A549 (cell line): ENCODE measurements around the gene MON1B. TPM values are rescaled to one million over a fixed set of nuclear protein-coding genes. Genes with fewer than 3 reads are reported as not detected.
"Not testable (repeated sequence)": the region's sequence is repeated elsewhere in the genome, so short reads cannot be mapped to it uniquely, and the experiment has no call there.

Source experiments
- ATAC-seq, 2 experiments: fragments of 200-7000 bp in 1 of 2; fragments of >200 bp in 1 of 2; cut with Nextera tagmentation in 1 of 2; cut with Tn5 transposase in 1 of 2; 3 replicates each; pipeline versions ENCODE4 v1.8.0 to v1.9.1; 2018 to 2020; ENCODE audit warnings: mild to moderate bottlenecking in 1 of 2, moderate library complexity in 1 of 2
- CTCF ChIA-PET: fragments of 300-600 bp; sonication (Branson Sonifier 250); formaldehyde crosslinking; extraction: SDS; loops from one replicate; lab custom pipeline; 2021; ENCODE audit warnings: antibody characterized with exemption, inconsistent platforms; lab: Yijun Ruan, JAX
- POLR2A ChIA-PET: fragments of 350-600 bp; formaldehyde crosslinking; extraction: SDS; loops from one replicate; lab custom pipeline; 2021; ENCODE audit warnings: antibody characterized with exemption, inconsistent platforms; lab: Yijun Ruan, JAX
- DNase-seq, 2 experiments: peaks; one replicate each; pipeline versions ENCODE4 v3.0.0 to v3.0.0-alpha.2; 2011 to 2016; ENCODE audit warnings: low read depth in 1 of 2, low spot score in 1 of 2
- FAIRE-seq: peaks from 2 replicates; lab custom pipeline; 2011; peaks lifted over from hg19 to GRCh38; lab: Jason Lieb, UNC
- H3K27ac ChIP-seq, 2 experiments: fragments of >200 bp; sonication (Bioruptor Twin); formaldehyde crosslinking; 3 replicates each; pipeline ENCODE4 v1.5.1; 2016 to 2017
- H3K4me1 ChIP-seq: fragments of >200 bp; sonication (Bioruptor Twin); formaldehyde crosslinking; 3 replicates; pipeline ENCODE4 v1.6.1; 2016
- H3K4me2 ChIP-seq: fragments of >200 bp; sonication (Bioruptor Twin); formaldehyde crosslinking; 3 replicates; pipeline ENCODE4 v1.6.1; 2016
- H3K4me3 ChIP-seq: fragments of >200 bp; sonication (Bioruptor Twin); formaldehyde crosslinking; 3 replicates; pipeline ENCODE4 v1.5.1; 2016
- H3K9me3 ChIP-seq: fragments of >200 bp; sonication (Bioruptor Twin); formaldehyde crosslinking; 3 replicates; pipeline ENCODE4 v1.6.1; 2016
- BHLHE40 ChIP-seq: IDR thresholded peaks from 2 replicates; pipeline ENCODE4 v1.6.1; 2012; ENCODE audit warnings: low read depth, low read length, inconsistent platforms
- CEBPB ChIP-seq, 2 experiments: fragments of >200 bp in 1 of 2; sonication (Bioruptor Twin) in 1 of 2; formaldehyde crosslinking in 1 of 2; IDR thresholded peaks; 2 replicates each; pipeline ENCODE4 v1.6.1; 2012 to 2016
- CTCF ChIP-seq: fragments of >200 bp; sonication (Bioruptor Twin); formaldehyde crosslinking; IDR thresholded peaks from 3 replicates; pipeline ENCODE4 v1.5.1; 2016
- EP300 ChIP-seq, 2 experiments: fragments of >200 bp; sonication (Bioruptor Twin); formaldehyde crosslinking; IDR thresholded peaks; 2 replicates in 1 of 2; 3 replicates in 1 of 2; pipeline ENCODE4 v1.6.1; 2016 to 2017
- FOSL2 ChIP-seq, 2 experiments: fragments of 450-650 bp in 1 of 2; fragments of >200 bp in 1 of 2; sonication (Bioruptor Twin) in 1 of 2; formaldehyde crosslinking; IDR thresholded peaks; 2 replicates each; pipeline versions ENCODE4 v1.5.0 to v1.6.1; 2016 to 2020; ENCODE audit warnings: mild to moderate bottlenecking in 1 of 2, moderate library complexity in 1 of 2
- HOXB13 ChIP-seq: fragments of 250-450 bp; sonication (Bioruptor Pico); IDR thresholded peaks from 2 replicates; pipeline ENCODE4 v1.5.0; 2020; ENCODE audit warnings: low read depth, mild to moderate bottlenecking, moderate library complexity
- JUN ChIP-seq, 2 experiments: fragments of >200 bp; sonication (Bioruptor Twin); formaldehyde crosslinking; IDR thresholded peaks; 2 replicates in 1 of 2; 3 replicates in 1 of 2; pipeline ENCODE4 v1.6.1; 2016 to 2017
- JUNB ChIP-seq: fragments of >200 bp; sonication (Bioruptor Twin); formaldehyde crosslinking; IDR thresholded peaks from 2 replicates; pipeline ENCODE4 v1.6.1; 2016
- MAZ ChIP-seq: fragments of 150-350 bp; IDR thresholded peaks from 2 replicates; pipeline ENCODE4 v1.6.1; 2014; ENCODE audit warnings: antibody characterized with exemption, low read depth, low read length, borderline replicate concordance
- NFE2L2 ChIP-seq: fragments of 150-350 bp; conservative IDR thresholded peaks from 2 replicates; pipeline ENCODE4 v1.6.1; 2014; ENCODE audit warnings: low read length
- POLR2AphosphoS2 ChIP-seq: conservative IDR thresholded peaks from 2 replicates; pipeline ENCODE4 v1.6.1; 2012; ENCODE audit warnings: low read length, improper control_type of control experiment, inconsistent platforms
- RAD21 ChIP-seq, 2 experiments: fragments of >200 bp in 1 of 2; sonication (Bioruptor Twin) in 1 of 2; formaldehyde crosslinking in 1 of 2; IDR thresholded peaks in 1 of 2; conservative IDR thresholded peaks in 1 of 2; 2 replicates in 1 of 2; 3 replicates in 1 of 2; pipeline ENCODE4 v1.6.1; 2012 to 2018; ENCODE audit warnings: inconsistent platforms in 1 of 2
- RCOR1 ChIP-seq: fragments of 150-350 bp; IDR thresholded peaks from 2 replicates; pipeline ENCODE4 v1.6.1; 2014; ENCODE audit warnings: antibody characterized with exemption, low read length, low read depth
- SMC3 ChIP-seq: fragments of >200 bp; sonication (Bioruptor Twin); formaldehyde crosslinking; IDR thresholded peaks from 3 replicates; pipeline ENCODE4 v1.6.1; 2018; ENCODE audit warnings: inconsistent platforms
- SREBF2 ChIP-seq: fragments of 450-650 bp; IDR thresholded peaks from 2 replicates; pipeline ENCODE4 v1.6.1; 2014; ENCODE audit warnings: mild to moderate bottlenecking, moderate library complexity
- TP53 ChIP-seq: fragments of 250-450 bp; sonication (Bioruptor Pico); IDR thresholded peaks from 2 replicates; pipeline ENCODE4 v1.5.0; 2021; ENCODE audit warnings: mild to moderate bottlenecking, moderate library complexity
- ZFP36 ChIP-seq: fragments of 450-650 bp; IDR thresholded peaks from 2 replicates; pipeline ENCODE4 v1.6.1; 2014; ENCODE audit warnings: borderline replicate concordance; ENCODE audit not compliant: partially characterized antibody
- WGBS: methylation state at CpG from one replicate; pipeline ENCODE4 v1.1.6; 2017; ENCODE audit errors: missing lambda C conversion rate; 5-methylcytosine and 5-hydroxymethylcytosine counted together
- polyA plus RNA-seq, 4 experiments: library from polyadenylated mRNA; depleted of rRNA in 3 of 4; stranded (reverse); fragments of >200 nt; fragmentation: RNase III in 1 of 4; extraction: RNeasy Plus Mini Kit Qiagen cat#74134 plus additional on column Dnase treatment in 1 of 4; gene quantifications; 2 replicates in 3 of 4; 3 replicates in 1 of 4; pipeline ENCODE4 v1.2.3, GENCODE V29; 2011 to 2017
- TF ChIP-seq, protein P1 (sequence below): fragments of 250-450 bp; sonication (Bioruptor Pico); IDR thresholded peaks from 2 replicates; pipeline ENCODE4 v1.5.0; 2021; ENCODE audit warnings: mild to moderate bottlenecking, moderate library complexity, borderline replicate concordance
- TF ChIP-seq, protein P2 (sequence below): IDR thresholded peaks from 2 replicates; pipeline ENCODE4 v1.6.1; 2012

MON1B gene
- polyA plus RNA-seq, 2 of the 4 experiments (the other 2 are of a cell fraction), result 18.0 to 32.5 TPM

DNA sequence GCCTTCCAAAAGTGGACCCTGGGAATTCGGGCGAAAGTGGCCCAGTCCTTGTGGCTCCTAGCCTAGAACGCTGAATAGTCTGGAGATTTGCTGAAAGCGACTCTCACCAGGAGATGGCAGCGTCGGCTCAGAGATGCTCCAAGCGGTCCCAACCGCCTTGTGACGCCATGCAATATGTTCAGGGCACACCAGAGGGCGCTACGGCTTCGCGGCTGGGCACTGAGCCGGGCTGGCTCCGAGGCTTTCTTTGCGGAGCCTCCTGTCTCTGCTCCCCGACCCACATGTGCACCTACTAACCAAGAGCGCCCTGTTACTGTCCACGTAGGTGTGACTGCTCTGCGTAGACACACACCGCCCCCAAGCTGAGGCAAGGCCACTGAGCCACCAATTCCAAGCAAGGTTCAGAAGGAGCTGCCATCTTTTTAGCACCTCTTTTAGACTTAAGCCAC is 45.1 kb downstream of the MON1B start:
- FAIRE-seq (peak; percentile 92), DNase-seq (peak; percentile 60 to 84), ATAC-seq (peak; percentile 94 to 97)
- 2% methylated on average over 18 of the region's 21 CpGs for WGBS
- peak overlapping the region; percentile 57 to 68; a peak in 4 of 6 replicates for H3K27ac ChIP-seq
- peak overlapping the region; percentile 71 for H3K4me2 ChIP-seq
- ChIA-PET POLR2A (interaction anchor here (1.0 kb wide), 1 partner anchor 347 kb away, joined by 3 read pairs; no protein-coding TSS in a partner anchor), CTCF (interaction anchor here (0.6 to 18.1 kb wide), 81 partner anchors 8 to 867 kb away, joined by 3 to 475 read pairs (median 4); partner anchors contain the start of gene ADAMTS18)
- TF ChIP-seq RAD21 (conservative IDR thresholded peaks at IDR 0.05 in 1 of 2, IDR thresholded peaks at IDR 0.05 in 1 of 2) (peak; percentile 100), MAZ (no peak), BHLHE40 (no peak), JUN (IDR thresholded peaks at IDR 0.05) (peak in 1 of 2 experiments; percentile 20; a peak in 1 of 5 replicates), POLR2AphosphoS2 (no peak), ZFP36 (peak; percentile 15), RCOR1 (no peak), CTCF (peak; percentile 100), JUNB (no peak), HOXB13 (peak; percentile 35; the same call in 1 of the 2 replicates), CEBPB (IDR thresholded peaks at IDR 0.05) (0 out of 4 replicates have a peak, but pooled peaks of 1 of the 2 experiments have one; percentile 16), EP300 (IDR thresholded peaks at IDR 0.05) (no peak), FOSL2 (IDR thresholded peaks at IDR 0.05) (no peak), FOSL2 (CRISPR knock-in tag; IDR thresholded peaks at IDR 0.05) (peak; percentile 6; the same call in 1 of the 2 replicates), SMC3 (peak; percentile 100)
- TF ChIP-seq, protein P1, sequence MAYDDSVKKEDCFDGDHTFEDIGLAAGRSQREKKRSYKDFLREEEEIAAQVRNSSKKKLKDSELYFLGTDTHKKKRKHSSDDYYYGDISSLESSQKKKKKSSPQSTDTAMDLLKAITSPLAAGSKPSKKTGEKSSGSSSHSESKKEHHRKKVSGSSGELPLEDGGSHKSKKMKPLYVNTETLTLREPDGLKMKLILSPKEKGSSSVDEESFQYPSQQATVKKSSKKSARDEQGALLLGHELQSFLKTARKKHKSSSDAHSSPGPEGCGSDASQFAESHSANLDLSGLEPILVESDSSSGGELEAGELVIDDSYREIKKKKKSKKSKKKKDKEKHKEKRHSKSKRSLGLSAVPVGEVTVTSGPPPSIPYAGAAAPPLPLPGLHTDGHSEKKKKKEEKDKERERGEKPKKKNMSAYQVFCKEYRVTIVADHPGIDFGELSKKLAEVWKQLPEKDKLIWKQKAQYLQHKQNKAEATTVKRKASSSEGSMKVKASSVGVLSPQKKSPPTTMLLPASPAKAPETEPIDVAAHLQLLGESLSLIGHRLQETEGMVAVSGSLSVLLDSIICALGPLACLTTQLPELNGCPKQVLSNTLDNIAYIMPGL, result no peak
- TF ChIP-seq, protein P2, sequence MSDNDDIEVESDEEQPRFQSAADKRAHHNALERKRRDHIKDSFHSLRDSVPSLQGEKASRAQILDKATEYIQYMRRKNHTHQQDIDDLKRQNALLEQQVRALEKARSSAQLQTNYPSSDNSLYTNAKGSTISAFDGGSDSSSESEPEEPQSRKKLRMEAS, result peak; percentile 80
- H3K9me3 ChIP-seq, result no peaks in the 10 kb centered on the region
- H3K4me1 ChIP-seq, result peaks cover 9% of the 10 kb centered on the region; the same call in 2 of the 3 replicates
- no peak overlapping the region for H3K4me3 ChIP-seq

- 73% methylated on average over 5 of the region's 5 CpGs for WGBS
- Histone ChIP-seq H3K27ac (0 out of 6 replicates have a peak overlapping the region, but pooled peaks of 1 of the 2 experiments have one; percentile 6), H3K9me3 (no peaks in the 10 kb centered on the region), H3K4me3 (no peak overlapping the region)
- TF ChIP-seq NFE2L2, result no peak
- TF ChIP-seq SREBF2, result no peak
- no peak for TF ChIP-seq TP53 (CRISPR knock-in tag)
- TF ChIP-seq, all 56 proteins: peak for 0
- no peak for ATAC-seq
- ChIA-PET POLR2A (no interaction called here), CTCF (interaction anchor here (8.4 to 18.1 kb wide), 2 partner anchors 345 to 422 kb away, joined by 104 to 475 read pairs; no protein-coding TSS in a partner anchor)
- Histone ChIP-seq H3K4me2 (no peak overlapping the region), H3K4me1 (peaks cover 9% of the 10 kb centered on the region; the same call in 2 of the 3 replicates)
- DNase-seq, result no peak
- no peak for FAIRE-seq
These were observed 47.6 kb downstream of the MON1B start for GRCh38 chr16:77238593-77238992.

- DNase-seq, H3K9me3 ChIP-seq, POLR2A ChIA-PET, H3K27ac ChIP-seq, H3K4me2 ChIP-seq, H3K4me1 ChIP-seq, ATAC-seq, H3K4me3 ChIP-seq, FAIRE-seq: not testable (repeated sequence)
- CTCF ChIA-PET, result interaction anchor here (18.1 kb wide), 1 partner anchor 341 kb away, joined by 475 read pairs; no protein-coding TSS in a partner anchor
- 68% methylated on average over 5 of the region's 5 CpGs for WGBS
These were observed 51.5 kb downstream of the MON1B start for GRCh38 chr16:77242471-77242870.
